Measurements from ENCODE around the gene PXMP2.

Gene PXMP2

GRCh38 chr12:132672116-132672515, 15.3 kb upstream of the PXMP2 start:
- TF ChIP-seq CTCF (IDR thresholded peaks at IDR 0.05; ENCODE audit: insufficient read depth, low read length, missing control alignments): no peak
- POLR2A ChIA-PET: no interaction called here
- CTCF ChIA-PET: no interaction called here

GRCh38 chr12:132672678-132673077, 14.7 kb upstream of the PXMP2 start:
- CTCF ChIA-PET: no interaction called here
- no peak for TF ChIP-seq CTCF (IDR thresholded peaks at IDR 0.05; ENCODE audit: insufficient read depth, low read length, missing control alignments)
- POLR2A ChIA-PET: no interaction called here
- no peak for DNase-seq (ENCODE audit: low read depth, low spot score)
- no peak overlapping the region for H3K4me3 ChIP-seq (ENCODE audit: low read depth, low read length)

More at GRCh38 chr12:132672116-132672515, 15.3 kb upstream of the PXMP2 start:
- H3K4me3 ChIP-seq (ENCODE audit: low read depth, low read length): no peak overlapping the region
- no peak for DNase-seq (ENCODE audit: low read depth, low spot score)

- TF ChIP-seq CTCF (IDR thresholded peaks at IDR 0.05; ENCODE audit: insufficient read depth, low read length, missing control alignments): no peak
- ChIA-PET CTCF (no interaction called here), POLR2A (no interaction called here)
- H3K4me3 ChIP-seq (ENCODE audit: low read depth, low read length): no peak overlapping the region
- DNase-seq (ENCODE audit: low read depth, low spot score): no peak
Observed at GRCh38 chr12:132673288-132674179, 13.9 kb upstream of the PXMP2 start.

- CTCF ChIA-PET: no interaction called here
- no peak for DNase-seq (ENCODE audit: low read depth, low spot score)
- TF ChIP-seq CTCF (IDR thresholded peaks at IDR 0.05; ENCODE audit: insufficient read depth, low read length, missing control alignments): no peak
- H3K4me3 ChIP-seq (ENCODE audit: low read depth, low read length): no peak overlapping the region
- POLR2A ChIA-PET: no interaction called here
Observed at GRCh38 chr12:132674561-132674960, 12.8 kb upstream of the PXMP2 start.

GRCh38 chr12:132675757-132676432, 11.5 kb upstream of the PXMP2 start:
- no peak for TF ChIP-seq CTCF (IDR thresholded peaks at IDR 0.05; ENCODE audit: insufficient read depth, low read length, missing control alignments)
- ChIA-PET POLR2A (no interaction called here), CTCF (interaction anchor here (0.8 kb wide), 1 partner anchor 38 kb away, joined by 3 read pairs; no protein-coding TSS in a partner anchor)
- no peak overlapping the region for H3K4me3 ChIP-seq (ENCODE audit: low read depth, low read length)
- no peak for DNase-seq (ENCODE audit: low read depth, low spot score)

- no peak for TF ChIP-seq CTCF (IDR thresholded peaks at IDR 0.05; ENCODE audit: insufficient read depth, low read length, missing control alignments)
- POLR2A ChIA-PET: no interaction called here
- CTCF ChIA-PET: interaction anchor here (1.2 kb wide), 1 partner anchor 39 kb away, joined by 3 read pairs; no protein-coding TSS in a partner anchor
- H3K4me3 ChIP-seq (ENCODE audit: low read depth, low read length): no peak overlapping the region
- DNase-seq (ENCODE audit: low read depth, low spot score): no peak
Observed at GRCh38 chr12:132677492-132677891, 9.9 kb upstream of the PXMP2 start.
